SU-DHL-6 (cell line): Measurements from ENCODE around the gene OSBPL6.

ENCODE experiments used
- CTCF ChIP-seq: fragments of 200-600 bp; sonication (generic); IDR thresholded peaks from one replicate; pipeline ENCODE4 v1.5.1; 2017; ENCODE audit warnings: antibody characterized with exemption, mild to moderate bottlenecking, low read length, moderate library complexity; ENCODE audit not compliant: insufficient read depth, poor library complexity, severe bottlenecking
- EZH2phosphoT487 ChIP-seq: fragments of 200-600 bp; sonication (generic), shearing (Covaris generic); conservative IDR thresholded peaks from 2 replicates; pipeline ENCODE4 v1.6.1; 2018; ENCODE audit warnings: mild to moderate bottlenecking, antibody characterized with exemption, low read length, moderate library complexity, mixed read lengths

DNA sequence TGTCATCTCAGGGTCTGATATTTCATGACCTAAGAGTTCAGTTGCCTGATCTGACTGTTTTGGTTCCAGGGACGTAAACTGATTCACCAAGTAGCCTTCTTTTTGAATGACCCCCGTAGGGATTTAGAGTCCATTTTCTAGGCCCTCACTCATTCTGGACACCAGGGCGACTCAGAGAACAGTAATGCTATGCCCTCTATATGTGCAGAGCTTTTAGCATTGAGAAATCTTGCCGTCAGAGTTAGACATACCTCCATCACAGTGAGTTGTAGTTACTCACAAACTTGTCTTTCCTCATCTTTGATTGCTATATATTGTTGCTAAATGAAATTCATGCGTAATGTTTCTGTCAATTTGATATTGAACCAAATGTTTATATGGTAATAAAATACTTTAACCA lies 92.3 kb downstream of the OSBPL6 start:
- TF ChIP-seq CTCF (no peak), EZH2phosphoT487 (no peak)
